Neural progenitor cell (in vitro differentiated cells): ENCODE measurements around the gene ATP8B4. TPM values are rescaled to one million over a fixed set of nuclear protein-coding genes. Genes with fewer than 3 reads are reported as not detected.

Experiments used
- DNase-seq: peaks from one replicate; pipeline ENCODE4 v3.0.0-alpha.2; 2016; ENCODE audit warnings: low spot score
- H2AFZ ChIP-seq: fragments of 200-600 bp; sonication (generic); replicated peaks from 2 replicates; pipeline ENCODE4 v1.6.1; 2016; ENCODE audit warnings: antibody characterized with exemption
- H3F3A ChIP-seq: fragments of 200-600 bp; sonication (generic); 2 replicates; pipeline ENCODE4 v1.6.1; 2016; ENCODE audit warnings: antibody characterized with exemption, low read depth
- H3K27ac ChIP-seq: fragments of 200-600 bp; sonication (generic); 2 replicates; pipeline ENCODE4 v1.5.1; 2016; ENCODE audit warnings: mild to moderate bottlenecking
- H3K27me3 ChIP-seq: fragments of 200-600 bp; sonication (generic); 2 replicates; pipeline ENCODE4 v1.6.1; 2016; ENCODE audit warnings: mild to moderate bottlenecking, moderate library complexity
- H3K36me3 ChIP-seq: fragments of 200-600 bp; sonication (generic); 2 replicates; pipeline ENCODE4 v1.5.1; 2016
- H3K4me1 ChIP-seq: fragments of 200-600 bp; sonication (generic); 2 replicates; pipeline ENCODE4 v1.6.1; 2016; ENCODE audit warnings: mixed run types
- H3K4me2 ChIP-seq: fragments of 200-600 bp; sonication (generic); 2 replicates; pipeline ENCODE4 v1.6.1; 2016
- H3K4me3 ChIP-seq: fragments of 200-600 bp; sonication (generic); 2 replicates; pipeline ENCODE4 v1.5.1; 2016
- H3K79me2 ChIP-seq: fragments of 200-600 bp; sonication (generic); 2 replicates; pipeline ENCODE4 v1.6.1; 2016; ENCODE audit warnings: low read depth
- H3K9ac ChIP-seq: fragments of 200-600 bp; sonication (generic); 2 replicates; pipeline ENCODE4 v1.6.1; 2016
- H3K9me3 ChIP-seq: fragments of 200-600 bp; sonication (generic); 2 replicates; pipeline ENCODE4 v1.5.1; 2016; ENCODE audit warnings: low read depth
- H4K20me1 ChIP-seq: fragments of 200-600 bp; sonication (generic); 2 replicates; pipeline ENCODE4 v1.6.1; 2016; ENCODE audit warnings: low read depth
- H3K27ac Mint-ChIP-seq: 3 replicates; pipeline ENCODE4 v1.8.0; 2021; ENCODE audit warnings: mixed read lengths
- H3K27me3 Mint-ChIP-seq: 2 replicates; pipeline ENCODE4 v1.8.0; 2022; ENCODE audit warnings: low read depth, mild to moderate bottlenecking, inconsistent platforms, moderate library complexity, mixed read lengths; ENCODE audit not compliant: insufficient read depth
- H3K36me3 Mint-ChIP-seq: 3 replicates; pipeline ENCODE4 v1.8.0; 2021; ENCODE audit warnings: mixed read lengths
- H3K4me1 Mint-ChIP-seq: 3 replicates; pipeline ENCODE4 v1.8.0; 2021; ENCODE audit warnings: mixed read lengths
- H3K4me3 Mint-ChIP-seq: 3 replicates; pipeline ENCODE4 v1.8.0; 2021; ENCODE audit warnings: mild to moderate bottlenecking, moderate library complexity, mixed read lengths
- H3K9me3 Mint-ChIP-seq: 3 replicates; pipeline ENCODE4 v1.8.0; 2020; ENCODE audit warnings: mixed read lengths
- CTCF ChIP-seq: fragments of 200-600 bp; sonication (generic); IDR thresholded peaks from 2 replicates; pipeline ENCODE4 v1.5.1; 2017; ENCODE audit warnings: antibody characterized with exemption, mild to moderate bottlenecking
- EZH2 ChIP-seq: fragments of 200-600 bp; sonication (generic); IDR thresholded peaks from 2 replicates; pipeline ENCODE4 v1.6.1; 2017; ENCODE audit warnings: antibody characterized with exemption, mild to moderate bottlenecking, moderate library complexity
- EZH2phosphoT487 ChIP-seq: fragments of 200-600 bp; sonication (generic); IDR thresholded peaks from 2 replicates; pipeline ENCODE4 v1.6.1; 2017; ENCODE audit warnings: antibody characterized with exemption
- total RNA-seq: library from RNA; depleted of rRNA; stranded (reverse); fragments of >200 nt; gene quantifications from 2 replicates; pipeline ENCODE4 v1.2.3, GENCODE V29; 2015; ENCODE audit warnings: low replicate concordance

The ATP8B4 gene
- total RNA-seq, 1 donor from 2014 or later = 2.7 TPM

DNA sequence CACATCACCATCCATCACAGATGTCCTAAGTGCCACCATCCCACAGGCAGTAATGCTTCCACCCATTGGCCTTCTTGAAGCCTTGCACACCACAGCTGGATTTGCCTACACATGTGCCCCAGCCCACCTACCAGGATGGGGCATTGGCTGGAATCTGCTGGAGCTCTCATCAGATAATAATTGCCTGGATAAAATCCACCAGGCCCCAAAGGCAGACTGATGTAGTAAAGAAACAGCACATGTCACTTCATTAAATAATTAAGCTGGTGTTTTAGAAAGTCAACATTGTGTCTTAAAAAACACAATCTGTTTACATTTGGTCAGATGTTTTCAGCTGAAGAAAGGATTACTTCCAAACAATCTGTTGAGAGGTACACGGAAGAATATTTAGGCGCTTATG, 229.5 kb downstream of the ATP8B4 start:
- TF ChIP-seq CTCF (no peak), EZH2 (no peak), EZH2phosphoT487 (no peak)
- Mint-ChIP-seq H3K4me3 (no peak overlapping the region), H3K27ac (no peak overlapping the region), H3K4me1 (no peaks in the 10 kb centered on the region), H3K27me3 (peaks cover 8% of the 10 kb centered on the region), H3K9me3 (no peaks in the 10 kb centered on the region), H3K36me3 (no peaks in the 10 kb centered on the region)
- no peaks in the 10 kb centered on the region for H3K9me3 ChIP-seq
- no peaks in the 10 kb centered on the region for H3F3A ChIP-seq
- no peak for DNase-seq
- no peaks in the 10 kb centered on the region for H4K20me1 ChIP-seq
- peaks cover 1% of the 10 kb centered on the region for H3K4me1 ChIP-seq
- H3K36me3 ChIP-seq = no peaks in the 10 kb centered on the region
- no peak overlapping the region for H3K27ac ChIP-seq
- no peak overlapping the region for H3K4me2 ChIP-seq
- no peak overlapping the region for H2AFZ ChIP-seq
- no peaks in the 10 kb centered on the region for H3K79me2 ChIP-seq
- no peaks in the 10 kb centered on the region for H3K27me3 ChIP-seq
- H3K4me3 ChIP-seq = no peak overlapping the region
- H3K9ac ChIP-seq = no peak overlapping the region

DNA sequence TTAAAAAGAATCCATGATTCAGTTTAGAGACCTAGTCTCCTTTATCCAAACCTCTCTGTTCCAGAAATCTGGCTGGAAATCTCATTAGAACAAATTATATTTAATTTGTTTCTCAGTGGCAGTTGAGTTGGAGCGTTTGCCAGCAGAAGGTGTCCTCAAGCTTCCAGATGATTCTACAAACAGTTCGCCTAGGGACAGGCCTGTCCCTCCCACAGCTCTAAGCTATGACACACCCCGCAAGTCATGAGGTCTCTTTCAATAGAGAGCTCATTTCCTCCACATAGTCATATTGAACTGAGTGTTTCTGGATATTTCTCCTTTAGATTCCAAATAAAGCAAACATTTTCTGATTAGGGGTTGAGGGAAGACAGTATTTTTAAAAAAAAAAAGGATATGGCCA, 230.3 kb downstream of the ATP8B4 start:
- no peaks in the 10 kb centered on the region for H3K36me3 ChIP-seq
- H2AFZ ChIP-seq = no peak overlapping the region
- H3K4me1 ChIP-seq = no peaks in the 10 kb centered on the region
- TF ChIP-seq EZH2 = no peak
- TF ChIP-seq EZH2phosphoT487 = no peak
- TF ChIP-seq CTCF = no peak
- Mint-ChIP-seq H3K9me3 (no peaks in the 10 kb centered on the region), H3K36me3 (no peaks in the 10 kb centered on the region), H3K4me3 (no peak overlapping the region), H3K27ac (no peak overlapping the region), H3K4me1 (no peaks in the 10 kb centered on the region), H3K27me3 (peaks cover 7% of the 10 kb centered on the region)
- H3F3A ChIP-seq = no peaks in the 10 kb centered on the region
- no peaks in the 10 kb centered on the region for H3K79me2 ChIP-seq
- no peaks in the 10 kb centered on the region for H4K20me1 ChIP-seq
- no peak overlapping the region for H3K4me3 ChIP-seq
- no peaks in the 10 kb centered on the region for H3K27me3 ChIP-seq
- DNase-seq = no peak
- H3K27ac ChIP-seq = no peak overlapping the region
- no peak overlapping the region for H3K4me2 ChIP-seq
- no peaks in the 10 kb centered on the region for H3K9me3 ChIP-seq
- no peak overlapping the region for H3K9ac ChIP-seq

DNA sequence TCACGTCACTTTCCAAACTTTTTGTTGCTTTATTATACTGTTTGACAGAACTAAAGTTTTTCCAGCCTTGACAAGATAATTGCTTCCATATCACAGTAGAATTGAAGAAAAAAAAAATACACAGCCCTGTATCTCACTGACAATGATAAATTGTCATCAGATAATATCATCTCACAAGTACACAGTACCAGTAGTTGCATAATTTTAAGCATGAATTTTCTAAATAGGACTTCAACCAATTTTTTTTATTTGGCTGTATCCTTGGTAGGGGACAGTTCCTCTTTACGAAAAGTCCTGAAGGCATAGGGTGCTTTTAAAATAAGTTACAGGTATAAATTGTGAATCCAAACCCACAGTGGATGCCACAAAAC, 230.7 kb downstream of the ATP8B4 start:
- TF ChIP-seq EZH2phosphoT487 (no peak), EZH2 (no peak), CTCF (no peak)
- Mint-ChIP-seq H3K4me3 (no peak overlapping the region), H3K27ac (no peak overlapping the region)

More for the DNA sequence above, 230.7 kb downstream of the ATP8B4 start:
- no peaks in the 10 kb centered on the region for H3K79me2 ChIP-seq
- H3K36me3 Mint-ChIP-seq = no peaks in the 10 kb centered on the region
- H3K9me3 Mint-ChIP-seq = no peaks in the 10 kb centered on the region
- H3K4me1 ChIP-seq = no peaks in the 10 kb centered on the region
- H3K4me3 ChIP-seq = no peak overlapping the region
- no peaks in the 10 kb centered on the region for H4K20me1 ChIP-seq
- H3K4me2 ChIP-seq = no peak overlapping the region
- no peak for DNase-seq
- no peak overlapping the region for H3K9ac ChIP-seq
- H3K27me3 ChIP-seq = no peaks in the 10 kb centered on the region
- no peaks in the 10 kb centered on the region for H3K9me3 ChIP-seq
- no peaks in the 10 kb centered on the region for H3K4me1 Mint-ChIP-seq
- H3K36me3 ChIP-seq = no peaks in the 10 kb centered on the region
- H3K27me3 Mint-ChIP-seq = peaks cover 7% of the 10 kb centered on the region
- no peak overlapping the region for H2AFZ ChIP-seq
- H3K27ac ChIP-seq = no peak overlapping the region
- H3F3A ChIP-seq = no peaks in the 10 kb centered on the region
